Measurements from ENCODE around the gene PIAS4. TPM values are rescaled to one million over a fixed set of nuclear protein-coding genes. Genes with fewer than 3 reads are reported as not detected.

Gene PIAS4
- total RNA-seq, 3 donors from 2014 or later, result 9.4 to 17.0 (median 15.7) TPM

- intact Hi-C loops (cut with DNase I; ENCODE audit: low total_unique reads), result no loop called here
- Histone ChIP-seq H3K4me3 (no peak overlapping the region), H3K27ac (no peak overlapping the region), H3K4me1 (peaks cover 0 to 16% of the 10 kb centered on the region in 2 donors), H3K36me3 (no peaks in the 10 kb centered on the region), H3K27me3 (no peaks in the 10 kb centered on the region), H3K9me3 (no peaks in the 10 kb centered on the region)
- TF ChIP-seq POLR2A (IDR thresholded peaks at IDR 0.05), result no peak
- no peak for TF ChIP-seq POLR2AphosphoS5 (IDR thresholded peaks at IDR 0.05)
- TF ChIP-seq, protein P1, sequence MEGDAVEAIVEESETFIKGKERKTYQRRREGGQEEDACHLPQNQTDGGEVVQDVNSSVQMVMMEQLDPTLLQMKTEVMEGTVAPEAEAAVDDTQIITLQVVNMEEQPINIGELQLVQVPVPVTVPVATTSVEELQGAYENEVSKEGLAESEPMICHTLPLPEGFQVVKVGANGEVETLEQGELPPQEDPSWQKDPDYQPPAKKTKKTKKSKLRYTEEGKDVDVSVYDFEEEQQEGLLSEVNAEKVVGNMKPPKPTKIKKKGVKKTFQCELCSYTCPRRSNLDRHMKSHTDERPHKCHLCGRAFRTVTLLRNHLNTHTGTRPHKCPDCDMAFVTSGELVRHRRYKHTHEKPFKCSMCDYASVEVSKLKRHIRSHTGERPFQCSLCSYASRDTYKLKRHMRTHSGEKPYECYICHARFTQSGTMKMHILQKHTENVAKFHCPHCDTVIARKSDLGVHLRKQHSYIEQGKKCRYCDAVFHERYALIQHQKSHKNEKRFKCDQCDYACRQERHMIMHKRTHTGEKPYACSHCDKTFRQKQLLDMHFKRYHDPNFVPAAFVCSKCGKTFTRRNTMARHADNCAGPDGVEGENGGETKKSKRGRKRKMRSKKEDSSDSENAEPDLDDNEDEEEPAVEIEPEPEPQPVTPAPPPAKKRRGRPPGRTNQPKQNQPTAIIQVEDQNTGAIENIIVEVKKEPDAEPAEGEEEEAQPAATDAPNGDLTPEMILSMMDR (IDR thresholded peaks at IDR 0.05), result no peak
- DNase-seq (ENCODE audit: low spot score in 2 of 2), result no peak
Measured at GRCh38 chr19:4045597-4046361, 38.2 kb downstream of the PIAS4 start.

DNA sequence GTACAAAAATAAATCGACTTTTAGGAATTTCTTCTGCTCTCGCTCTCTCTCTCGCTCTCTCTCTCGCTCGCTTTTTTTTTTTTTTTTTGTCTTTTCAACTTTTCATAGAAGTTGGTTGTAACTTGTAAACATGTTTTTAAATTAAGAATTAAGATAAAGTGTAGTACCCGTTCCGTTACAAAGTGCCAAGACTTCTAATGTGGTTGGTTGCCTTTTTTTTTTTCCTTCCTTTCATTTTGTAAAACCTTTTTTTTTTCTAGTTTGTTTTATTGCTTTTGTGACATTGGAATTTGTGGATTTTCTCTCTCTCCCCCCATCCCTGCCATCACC lies 38.8 kb downstream of the PIAS4 start:
- no peaks in the 10 kb centered on the region for H3K9me3 ChIP-seq
- TF ChIP-seq POLR2AphosphoS5 (IDR thresholded peaks at IDR 0.05), result no peak
- TF ChIP-seq, protein P1 (IDR thresholded peaks at IDR 0.05), result no peak
- no peak for TF ChIP-seq POLR2A (IDR thresholded peaks at IDR 0.05)
- H3K4me3 ChIP-seq, result no peak overlapping the region
- H3K27me3 ChIP-seq, result no peaks in the 10 kb centered on the region
- peaks cover 0 to 16% of the 10 kb centered on the region in 2 donors for H3K4me1 ChIP-seq
- DNase-seq (ENCODE audit: low spot score in 2 of 2), result no peak
- no peaks in the 10 kb centered on the region for H3K36me3 ChIP-seq
- no peak overlapping the region for H3K27ac ChIP-seq
- intact Hi-C loops (cut with DNase I; ENCODE audit: low total_unique reads), result no loop called here

DNA sequence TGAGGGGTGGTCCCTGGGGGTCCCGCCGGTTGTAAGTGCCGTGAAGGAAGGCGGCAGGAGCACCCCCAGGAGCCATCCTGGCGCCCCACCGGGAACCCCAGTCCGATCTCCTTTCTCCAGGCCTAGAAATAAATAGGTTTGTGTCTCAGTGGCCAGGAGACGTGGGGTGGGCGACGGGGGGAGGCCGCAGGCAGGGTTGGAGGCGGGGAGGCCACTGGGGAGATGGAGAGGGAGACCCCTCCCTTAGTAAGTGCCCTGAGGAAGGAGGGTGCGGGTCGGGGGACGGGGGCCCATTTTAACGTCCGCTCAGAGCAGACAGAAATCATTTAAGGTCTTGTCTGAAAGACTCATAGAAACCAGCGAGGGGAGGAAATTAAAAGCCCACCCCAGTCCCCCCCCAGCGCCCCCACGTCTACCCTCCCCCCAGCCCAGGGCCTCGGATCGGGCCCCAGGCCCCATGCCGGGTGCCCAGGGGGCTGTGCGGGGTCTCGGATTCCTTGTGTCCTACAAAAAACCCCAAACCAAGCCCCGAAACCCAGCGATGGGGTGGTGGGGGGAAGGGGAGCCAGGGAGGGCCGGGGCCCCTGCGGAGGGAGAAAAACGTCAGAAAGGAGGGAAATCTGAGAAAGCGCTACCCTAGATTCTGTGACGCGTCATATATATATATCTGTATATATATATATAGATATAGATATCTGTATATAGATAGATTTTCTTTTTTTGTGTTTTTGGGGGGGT lies 39.6 kb downstream of the PIAS4 start:
- Histone ChIP-seq H3K4me1 (peaks cover 6 to 17% of the 10 kb centered on the region in 2 donors), H3K27me3 (no peaks in the 10 kb centered on the region), H3K4me3 (no peak overlapping the region), H3K27ac (no peak overlapping the region), H3K9me3 (no peaks in the 10 kb centered on the region), H3K36me3 (no peaks in the 10 kb centered on the region)
- intact Hi-C loops (cut with DNase I; ENCODE audit: low total_unique reads), result no loop called here
- TF ChIP-seq, protein P1 (IDR thresholded peaks at IDR 0.05), result no peak
- TF ChIP-seq POLR2A (IDR thresholded peaks at IDR 0.05), result no peak
- TF ChIP-seq POLR2AphosphoS5 (IDR thresholded peaks at IDR 0.05), result no peak
- DNase-seq (ENCODE audit: low spot score in 2 of 2), result no peak

DNA sequence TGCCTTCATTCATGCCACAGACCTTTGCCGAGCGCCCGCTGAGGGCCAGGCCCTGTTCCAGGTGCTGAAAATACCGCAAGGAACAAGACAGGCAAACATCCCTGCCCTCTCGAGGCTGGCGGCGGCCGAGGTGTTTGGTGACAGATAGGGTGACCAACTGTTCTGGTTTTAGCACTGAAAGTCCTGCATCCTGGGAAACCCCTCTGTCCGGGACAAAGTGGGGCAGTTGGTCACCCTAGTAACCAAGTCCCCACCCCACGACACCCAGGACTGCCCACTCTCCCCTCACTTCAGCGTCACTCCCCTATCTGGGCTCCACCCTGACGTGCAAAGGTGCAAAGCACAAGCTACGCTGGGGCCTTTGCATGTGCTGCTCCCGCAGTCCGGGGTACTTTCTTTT lies 41.9 kb downstream of the PIAS4 start:
- Histone ChIP-seq H3K9me3 (no peaks in the 10 kb centered on the region), H3K4me1 (peaks cover 17 to 21% of the 10 kb centered on the region in 2 donors), H3K4me3 (no peak overlapping the region), H3K27ac (peak overlapping the region; percentile 25 to 40), H3K27me3 (no peaks in the 10 kb centered on the region), H3K36me3 (peaks cover 9% of the 10 kb centered on the region)
- intact Hi-C loops (cut with DNase I; ENCODE audit: low total_unique reads), result no loop called here
- no peak for TF ChIP-seq POLR2AphosphoS5 (IDR thresholded peaks at IDR 0.05)
- TF ChIP-seq POLR2A (IDR thresholded peaks at IDR 0.05), result no peak
- no peak for DNase-seq (ENCODE audit: low spot score in 2 of 2)

GRCh38 chr19:4051175-4052101 lies 43.9 kb downstream of the PIAS4 start:
- Histone ChIP-seq H3K9me3 (no peaks in the 10 kb centered on the region), H3K27me3 (no peaks in the 10 kb centered on the region), H3K27ac (peak overlapping the region; percentile 83 to 94), H3K4me3 (peak overlapping the region in 1 of 3 donors; percentile 56), H3K36me3 (peaks cover 9% of the 10 kb centered on the region), H3K4me1 (peaks cover 17 to 21% of the 10 kb centered on the region in 2 donors)
- TF ChIP-seq, protein P1 (IDR thresholded peaks at IDR 0.05), result no peak
- peak in 1 of 3 donors; percentile 27 for TF ChIP-seq POLR2AphosphoS5 (IDR thresholded peaks at IDR 0.05)
- intact Hi-C loops (cut with DNase I; ENCODE audit: low total_unique reads), result no loop called here
- DNase-seq (ENCODE audit: low spot score in 2 of 2), result no peak
